OCI-M1 (cell line): ENCODE measurements around the gene KRT83.
"Not testable (repeated sequence)": the region's sequence is repeated elsewhere in the genome, so short reads cannot be mapped to it uniquely, and the experiment has no call there.

Experiments
- DNase-seq: peaks from one replicate; lab custom pipeline; 2025; lab: John Stamatoyannopoulos, UW

The KRT83 gene

GRCh38 chr12:52308806-52309425 lies 12.3 kb downstream of the KRT83 start:
- DNase-seq, result no peak

- DNase-seq, result no peak
Measured at GRCh38 chr12:52307836-52308805, 13.1 kb downstream of the KRT83 start.

- DNase-seq, result no peak
Measured at GRCh38 chr12:52306731-52307130, 14.5 kb downstream of the KRT83 start.

- DNase-seq, result no peak
Measured at GRCh38 chr12:52305921-52306705, 15.1 kb downstream of the KRT83 start.

- DNase-seq, result not testable (repeated sequence)
Measured at GRCh38 chr12:52304941-52305411, 16.2 kb downstream of the KRT83 start.

- DNase-seq, result not testable (repeated sequence)
Measured at GRCh38 chr12:52302242-52302914, 18.8 kb downstream of the KRT83 start.

- DNase-seq, result not testable (repeated sequence)
Measured at GRCh38 chr12:52301721-52302120, 19.5 kb downstream of the KRT83 start.

GRCh38 chr12:52300796-52301691 lies 20.2 kb downstream of the KRT83 start:
- DNase-seq, result no peak

- no peak for DNase-seq
Measured at GRCh38 chr12:52298677-52299190, 22.5 kb downstream of the KRT83 start.

- DNase-seq, result no peak
Measured at GRCh38 chr12:52296572-52297215, 24.5 kb downstream of the KRT83 start.

GRCh38 chr12:52295663-52296062 lies 25.5 kb downstream of the KRT83 start:
- no peak for DNase-seq

- DNase-seq, result no peak
Measured at GRCh38 chr12:52294803-52295202, 26.4 kb downstream of the KRT83 start.

- no peak for DNase-seq
Measured at GRCh38 chr12:52293926-52294325, 27.3 kb downstream of the KRT83 start.

- no peak for DNase-seq
Measured at GRCh38 chr12:52291267-52291935, 29.8 kb downstream of the KRT83 start, which contains the start of gene KRT81. KRT81 (minus strand) TSS chr12:52291534; CDS start chr12:52291465, 69 bp downstream.

- not testable (repeated sequence) for DNase-seq
Measured at GRCh38 chr12:52290483-52291134, 30.6 kb downstream of the KRT83 start.

- not testable (repeated sequence) for DNase-seq
Measured at GRCh38 chr12:52287816-52288805, 33.1 kb downstream of the KRT83 start.
